SK-N-MC (cell line): ENCODE results near the gene AP3S2.

Source experiments
- FOXP2 ChIP-seq: optimal IDR thresholded peaks from 2 replicates; pipeline ENCODE3; 2011; ENCODE audit warnings: mild to moderate bottlenecking, moderate library complexity; ENCODE audit not compliant: insufficient read depth; ENCODE audit errors: extremely low read length, control extremely low read depth
- POLR2AphosphoS5 ChIP-seq: IDR thresholded peaks from 2 replicates; pipeline ENCODE4 v1.6.1; 2012; ENCODE audit warnings: mild to moderate bottlenecking, low read depth, low read length, borderline replicate concordance

DNA sequence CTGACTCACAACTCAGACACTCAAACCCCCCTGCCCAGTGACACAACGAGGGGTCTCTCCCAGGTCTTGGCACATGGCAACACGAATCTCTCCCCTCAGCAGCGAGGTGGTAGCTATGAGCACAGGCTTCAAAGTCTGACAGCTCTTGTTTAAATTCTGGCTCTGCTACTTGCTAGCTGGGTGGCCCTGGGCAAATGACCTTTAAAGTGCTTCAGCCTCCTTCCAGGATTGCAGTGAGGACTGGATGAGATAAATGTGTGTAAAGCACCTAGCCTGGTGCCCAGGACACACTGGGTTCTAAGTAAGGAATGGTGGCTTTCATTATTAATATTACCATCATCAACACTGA, 56.0 kb downstream of the AP3S2 start:
- TF ChIP-seq FOXP2 (no peak), POLR2AphosphoS5 (no peak)
